Colon (tissue), 2 donors: Measurements from ENCODE around the gene PRTFDC1.
"Not testable (repeated sequence)": the region's sequence is repeated elsewhere in the genome, so short reads cannot be mapped to it uniquely, and the experiment has no call there.

Experiments
- FAIRE-seq: peaks from 2 replicates; lab custom pipeline; 2012; peaks lifted over from hg19 to GRCh38; lab: Jason Lieb, UNC
- donor health status: control.
- donor health status: control.

PRTFDC1 gene

DNA sequence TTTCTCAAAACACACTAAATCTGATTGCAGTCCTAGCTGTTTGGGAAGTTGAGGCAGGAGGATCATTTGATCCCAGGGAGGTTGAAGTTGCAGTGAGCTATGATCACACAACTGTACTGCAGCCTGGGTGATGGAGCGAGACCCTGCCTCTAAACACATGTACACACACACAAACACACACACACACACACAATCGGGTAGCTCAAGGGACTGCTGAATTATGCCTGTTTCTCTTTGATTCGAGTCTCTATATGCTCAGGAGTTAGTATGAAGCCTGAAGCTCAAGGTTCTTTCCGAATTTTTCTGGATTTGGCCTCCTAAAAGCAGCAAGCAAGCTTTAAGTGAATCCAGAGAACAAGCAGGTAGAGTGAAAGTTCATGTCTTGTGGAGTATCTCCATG is 22.5 kb downstream of the PRTFDC1 start:
- FAIRE-seq = no peak

DNA sequence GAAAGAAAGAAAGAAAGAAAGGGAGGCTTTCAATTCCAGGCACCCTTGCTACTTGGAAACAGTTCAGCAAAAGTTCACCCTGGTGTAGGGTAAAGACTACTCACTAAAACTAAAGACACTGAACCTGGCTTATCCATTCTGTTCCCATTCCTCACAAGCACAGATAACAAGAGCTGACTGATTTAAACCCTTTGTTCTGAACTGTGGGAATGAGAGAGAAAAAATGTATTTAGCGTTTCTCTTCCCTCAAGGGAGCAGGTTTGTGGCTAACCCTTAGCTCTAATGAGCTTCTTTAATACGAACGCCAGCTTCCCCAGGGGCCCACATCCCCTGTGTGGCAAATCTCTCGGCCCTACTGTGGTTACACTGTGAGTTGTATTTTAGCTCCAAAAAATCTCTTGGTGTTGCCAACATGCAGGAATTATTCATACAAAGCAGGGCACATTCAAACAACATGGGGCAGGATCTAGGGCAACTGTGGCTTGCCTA is 23.3 kb downstream of the PRTFDC1 start:
- FAIRE-seq = no peak

DNA sequence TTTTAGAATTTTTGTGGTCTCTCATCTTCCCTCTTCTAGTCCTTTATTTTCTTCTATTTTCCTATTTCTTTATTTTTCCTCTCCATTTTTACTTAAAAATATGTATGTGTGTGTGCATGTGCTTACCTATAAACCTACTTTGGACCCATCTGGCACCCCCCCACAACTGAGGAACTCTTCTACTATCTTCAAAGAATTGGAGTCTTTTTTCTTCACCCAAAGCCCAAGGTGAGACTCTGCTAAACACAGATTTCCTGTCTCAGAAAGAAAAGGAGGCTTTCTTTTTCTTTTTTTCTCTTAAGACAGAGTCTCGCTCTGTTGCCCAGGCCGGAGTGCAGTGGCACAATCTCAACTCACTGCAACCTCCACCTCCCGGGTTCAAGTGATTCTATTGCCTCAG is 24.2 kb downstream of the PRTFDC1 start:
- no peak for FAIRE-seq

DNA sequence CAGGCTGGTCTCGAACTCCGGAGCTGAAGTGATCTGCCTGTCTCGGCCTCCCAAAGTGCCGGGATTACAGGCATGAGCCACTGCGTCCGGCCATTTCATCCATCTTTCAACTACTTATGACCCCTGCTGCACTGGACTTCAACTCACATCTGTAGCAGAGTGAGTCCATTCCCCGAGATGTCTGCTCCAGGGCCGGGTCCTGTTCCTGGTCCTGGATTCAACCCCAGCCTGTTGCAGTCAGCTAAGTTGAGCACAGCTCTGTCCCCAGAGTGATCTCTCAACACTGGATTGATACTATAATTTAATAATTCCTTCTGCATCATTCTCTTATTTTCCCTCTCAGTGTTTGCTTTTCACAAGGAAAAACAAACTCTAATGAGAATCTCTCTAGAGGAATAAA is 25.8 kb downstream of the PRTFDC1 start:
- FAIRE-seq = no peak

DNA sequence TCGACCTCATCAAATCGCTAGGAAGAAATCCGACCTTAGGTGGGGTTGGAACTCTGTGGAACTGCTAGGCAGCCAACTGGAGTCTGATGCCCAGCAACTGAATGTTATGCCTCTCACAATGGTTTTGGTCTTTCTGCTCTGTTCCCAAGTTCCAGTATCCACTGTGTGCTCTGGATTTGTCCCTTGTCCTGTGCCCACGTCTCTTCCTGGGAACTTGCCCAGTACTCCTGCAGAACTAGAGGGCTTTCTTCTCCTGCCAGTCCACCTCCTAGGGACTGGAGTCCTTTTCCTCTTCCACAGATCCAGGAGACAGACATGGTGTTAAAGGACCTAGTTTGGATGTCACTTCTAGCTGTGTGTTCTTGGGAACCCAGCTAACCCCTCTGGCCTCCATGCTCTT is 26.6 kb downstream of the PRTFDC1 start:
- no peak for FAIRE-seq

DNA sequence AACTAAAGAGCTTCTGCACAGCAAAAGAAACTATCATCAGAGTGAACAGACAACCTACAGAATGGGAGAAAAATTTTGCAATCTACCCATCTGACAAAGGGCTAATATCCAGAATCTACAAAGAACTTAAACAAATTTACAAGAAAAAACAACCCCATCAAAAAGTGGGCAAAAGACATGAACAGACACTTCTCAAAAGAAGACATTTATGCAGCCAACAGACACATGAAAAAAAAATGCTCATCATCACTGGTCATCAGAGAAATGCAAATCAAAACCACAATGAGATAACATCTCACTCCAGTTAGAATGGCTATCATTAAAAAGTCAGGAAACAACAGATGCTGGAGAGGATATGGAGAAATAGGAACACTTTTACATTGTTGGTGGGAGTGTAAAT is 27.9 kb downstream of the PRTFDC1 start:
- FAIRE-seq = not testable (repeated sequence)

DNA sequence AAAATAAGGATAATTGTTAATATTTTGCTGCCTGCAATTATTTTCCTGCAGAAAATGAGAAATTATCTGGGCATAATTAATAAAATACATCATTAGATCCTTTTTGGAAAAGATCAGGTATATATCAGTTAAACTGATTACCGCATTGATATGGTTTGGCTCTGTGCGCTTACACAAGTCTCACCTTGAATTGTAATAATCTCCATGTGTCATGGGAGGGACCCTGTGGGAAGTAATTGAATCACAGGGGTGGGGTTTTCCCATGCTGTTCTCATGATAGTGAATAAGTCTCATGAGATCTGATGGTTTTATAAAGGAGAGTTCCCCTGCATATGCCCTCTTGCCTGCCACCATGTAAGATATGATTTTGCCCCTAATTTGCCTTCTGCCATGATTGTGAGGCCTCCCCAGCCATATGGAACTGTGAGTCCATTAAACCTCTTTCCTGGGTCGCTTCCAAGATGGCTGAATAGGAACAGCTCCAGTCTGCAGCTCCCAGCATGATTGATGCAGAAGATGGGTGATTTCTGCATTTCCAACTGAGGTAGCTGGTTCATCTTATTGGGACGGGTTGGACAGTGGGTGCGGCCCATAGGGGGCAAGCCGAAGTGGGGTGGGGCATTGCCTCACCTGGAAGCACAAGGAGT is 30.1 kb downstream of the PRTFDC1 start:
- not testable (repeated sequence) for FAIRE-seq

DNA sequence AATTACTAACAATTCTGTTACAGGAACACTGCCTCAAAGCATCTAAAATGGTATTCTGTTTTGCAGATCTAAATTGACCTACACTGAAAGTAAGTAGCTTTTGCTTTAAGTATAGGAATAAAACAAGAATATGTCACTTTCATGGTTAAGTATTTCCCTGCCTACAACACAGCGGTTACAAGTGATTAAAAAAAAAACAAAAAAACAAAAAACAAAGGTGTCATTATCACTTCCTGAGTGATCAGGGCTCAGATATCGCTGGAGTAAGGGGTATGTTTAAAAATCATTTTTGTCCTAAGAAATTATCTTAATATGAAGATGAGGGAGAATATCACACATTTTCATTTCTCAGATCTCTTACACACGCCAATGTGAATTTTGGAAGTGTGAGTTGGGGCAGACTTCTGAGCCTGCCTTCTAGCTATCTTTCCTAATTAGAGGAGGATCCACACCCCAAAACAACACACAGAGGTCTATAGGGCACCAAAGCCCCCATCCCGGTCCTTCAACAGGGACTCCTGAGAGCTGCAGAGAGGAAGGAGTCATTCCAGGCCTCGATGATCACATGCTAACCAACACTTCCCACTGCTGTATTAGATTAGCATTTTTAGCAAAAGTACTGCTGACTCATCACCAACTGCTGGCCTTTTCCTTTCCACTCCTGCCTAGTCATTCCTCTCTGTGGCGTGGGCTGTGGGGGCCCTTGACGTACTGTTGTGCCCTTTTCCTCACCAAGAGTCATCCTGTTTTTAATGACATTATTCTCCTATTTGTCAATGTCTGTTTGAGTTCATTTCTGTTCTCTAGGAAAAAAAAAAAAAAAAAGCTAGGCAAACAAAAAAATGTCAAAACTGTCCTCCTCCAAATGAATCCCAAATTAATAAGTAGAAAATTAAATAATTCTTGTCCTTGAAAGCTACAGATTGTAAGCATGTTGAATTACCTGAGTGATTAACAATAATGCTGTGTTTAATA is 31.2 kb downstream of the PRTFDC1 start:
- FAIRE-seq = no peak

DNA sequence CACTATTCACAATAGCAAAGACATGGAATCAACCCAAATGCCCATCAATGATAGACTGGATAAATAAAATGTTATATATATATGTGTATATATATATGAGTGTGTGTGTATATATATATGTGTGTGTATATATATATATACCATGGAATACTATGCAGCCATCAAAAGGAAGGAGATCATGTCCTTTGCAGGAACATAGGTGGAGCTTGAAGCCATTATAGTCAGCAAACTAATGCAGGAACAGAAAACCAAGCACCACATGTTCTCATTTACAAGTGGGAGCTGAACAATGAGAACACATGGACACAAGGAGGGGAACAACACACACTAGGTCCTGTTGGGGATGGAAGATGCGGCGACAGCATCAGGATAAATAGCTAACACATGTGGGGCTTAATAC is 32.2 kb downstream of the PRTFDC1 start:
- FAIRE-seq = not testable (repeated sequence)

DNA sequence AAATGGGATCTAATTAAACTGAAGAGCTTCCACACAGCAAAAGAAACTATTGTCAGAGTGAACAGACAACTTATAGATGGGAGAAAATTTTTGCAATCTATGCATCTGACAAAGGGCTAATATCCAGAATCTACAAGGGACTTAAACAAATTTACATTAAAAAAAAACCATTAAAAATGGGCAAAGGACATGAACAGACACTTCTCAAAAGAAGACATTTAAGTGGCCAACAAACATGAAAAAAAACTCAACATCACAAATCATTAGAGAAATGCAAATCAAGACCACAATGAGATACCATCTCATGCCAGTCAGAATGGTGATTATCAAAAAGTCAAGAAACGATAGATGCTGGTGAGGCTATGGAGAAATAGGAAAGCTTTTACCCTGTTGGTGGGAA is 32.8 kb downstream of the PRTFDC1 start:
- FAIRE-seq = not testable (repeated sequence)

DNA sequence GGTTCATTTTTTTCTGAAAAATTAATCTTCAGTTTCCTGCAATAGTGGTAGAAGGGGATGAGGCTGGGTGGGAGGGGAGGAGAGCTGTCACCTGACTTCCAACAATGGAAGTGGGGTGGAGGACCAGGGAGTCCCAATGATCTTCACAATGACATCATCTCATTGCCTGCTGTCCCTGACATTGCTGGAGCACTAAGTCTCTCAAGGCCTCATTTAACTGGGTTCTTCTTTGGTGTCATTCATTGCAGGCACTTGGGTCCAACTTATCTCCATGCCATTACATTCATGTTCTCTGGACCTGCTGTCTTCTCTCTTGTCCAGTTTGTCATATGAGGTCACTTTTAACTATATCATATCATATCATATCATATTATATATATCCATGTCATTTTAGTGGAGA is 34.4 kb downstream of the PRTFDC1 start:
- FAIRE-seq = no peak

DNA sequence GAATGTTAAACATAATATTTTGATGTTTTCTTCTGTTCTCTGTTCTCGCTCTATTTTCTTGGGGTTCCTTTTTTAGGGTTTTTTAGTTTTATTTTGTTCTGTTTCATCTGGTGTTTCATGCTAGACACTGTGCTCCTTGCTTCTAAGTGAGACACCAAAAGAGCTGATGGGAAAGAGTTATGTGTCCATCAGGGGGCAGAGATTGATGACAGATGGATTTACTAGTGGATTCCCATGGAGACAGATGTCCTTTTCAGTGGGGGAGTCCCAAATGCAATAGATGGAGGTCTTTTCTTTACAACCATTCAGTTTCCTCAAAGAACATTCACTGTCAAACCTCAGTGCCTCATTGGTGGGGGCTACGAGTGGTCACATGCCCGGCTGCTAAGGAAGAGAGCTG is 34.9 kb downstream of the PRTFDC1 start:
- FAIRE-seq = no peak

DNA sequence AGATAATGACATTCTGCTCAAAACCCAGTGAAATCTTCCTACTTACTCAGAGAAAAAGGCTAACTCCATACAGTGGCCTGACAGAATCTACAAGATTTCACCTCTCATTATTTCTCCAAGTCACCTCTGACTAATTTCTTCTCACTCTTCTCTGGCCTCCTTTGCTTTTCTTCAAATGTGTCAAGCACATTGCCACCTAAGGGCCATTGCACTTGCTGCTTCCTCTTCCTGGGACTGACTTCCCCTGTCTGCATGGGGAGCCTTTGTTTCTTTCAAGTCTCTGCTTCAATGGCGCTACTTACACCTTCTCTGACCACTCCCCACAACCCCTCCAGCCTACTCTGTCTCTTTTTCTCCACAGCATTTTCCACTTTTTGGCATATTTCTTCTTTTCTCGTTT is 36.0 kb downstream of the PRTFDC1 start:
- FAIRE-seq = no peak

DNA sequence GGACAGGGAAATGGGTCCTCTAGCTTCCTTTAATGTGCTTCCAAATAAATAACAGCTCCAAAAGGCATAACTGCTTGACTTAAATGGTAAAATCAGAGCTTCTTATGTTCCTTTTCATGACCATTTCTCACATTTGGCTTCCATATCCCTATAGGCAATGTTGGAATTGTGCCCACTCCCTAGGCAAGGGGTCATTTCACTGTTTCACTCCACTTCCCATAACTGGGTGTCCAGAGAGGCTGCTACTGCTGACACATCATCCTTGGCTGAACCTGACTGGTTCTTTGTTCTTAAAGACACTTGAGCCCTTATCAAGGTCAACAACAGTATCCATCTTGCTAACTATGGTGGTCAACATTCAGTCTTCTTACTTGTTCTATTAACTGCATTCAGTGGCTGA is 37.1 kb downstream of the PRTFDC1 start:
- FAIRE-seq = no peak

DNA sequence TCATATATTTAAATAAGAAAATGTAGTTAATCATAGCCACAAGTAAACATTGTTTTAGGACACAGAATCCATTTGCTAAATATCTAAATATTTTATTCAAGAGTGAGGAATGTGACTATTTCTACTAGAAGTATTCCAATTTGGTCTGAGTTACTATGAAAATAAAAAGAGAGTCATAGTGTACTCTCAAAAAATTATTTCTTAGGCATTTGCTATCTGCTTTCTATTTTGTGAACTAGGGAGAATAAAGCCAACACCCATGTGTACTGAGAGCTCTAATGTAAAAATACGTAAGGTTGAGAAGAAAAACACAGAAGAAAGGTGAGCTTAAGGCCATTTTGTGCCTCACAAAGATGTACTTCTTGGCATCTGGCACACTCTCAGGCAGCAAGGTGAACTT is 38.3 kb downstream of the PRTFDC1 start:
- FAIRE-seq = no peak

DNA sequence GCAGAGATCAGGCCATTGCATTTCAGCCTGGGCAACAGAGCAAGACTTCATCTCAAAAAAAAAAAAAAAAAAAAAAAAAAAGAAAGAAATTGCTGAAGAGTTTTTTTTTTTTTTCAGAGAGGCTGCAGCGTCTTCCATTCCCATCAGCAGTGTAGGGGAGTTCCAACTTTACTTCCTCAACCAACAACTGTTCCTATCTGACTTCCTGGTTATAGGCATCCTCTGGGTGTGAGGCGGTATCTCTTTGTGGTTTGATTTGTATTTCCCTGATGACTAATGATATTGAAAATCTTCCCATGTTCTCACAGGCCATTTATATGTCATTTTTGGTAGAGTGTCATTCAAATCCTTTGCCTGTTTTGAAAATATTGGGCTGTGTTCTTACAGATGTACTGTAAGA is 40.2 kb downstream of the PRTFDC1 start:
- no peak for FAIRE-seq

DNA sequence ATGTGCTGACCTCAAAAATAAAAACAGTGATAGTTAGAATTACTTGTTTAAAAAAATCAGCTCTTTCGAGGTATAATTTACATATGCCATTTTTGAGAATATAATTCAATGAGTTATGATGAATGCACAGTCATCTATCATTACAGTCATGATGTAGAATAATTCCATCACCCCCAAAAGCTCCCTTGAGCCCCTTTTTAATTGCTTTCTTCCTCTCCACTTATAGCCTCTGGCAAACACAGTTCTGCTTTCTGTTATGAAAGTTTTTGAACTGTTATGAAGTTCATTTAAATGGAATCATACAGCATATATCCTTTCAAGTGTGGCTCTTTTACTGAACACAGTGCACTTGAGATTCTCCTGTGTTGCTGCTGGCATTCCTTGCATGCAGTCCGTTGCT is 41.4 kb downstream of the PRTFDC1 start:
- FAIRE-seq = no peak

DNA sequence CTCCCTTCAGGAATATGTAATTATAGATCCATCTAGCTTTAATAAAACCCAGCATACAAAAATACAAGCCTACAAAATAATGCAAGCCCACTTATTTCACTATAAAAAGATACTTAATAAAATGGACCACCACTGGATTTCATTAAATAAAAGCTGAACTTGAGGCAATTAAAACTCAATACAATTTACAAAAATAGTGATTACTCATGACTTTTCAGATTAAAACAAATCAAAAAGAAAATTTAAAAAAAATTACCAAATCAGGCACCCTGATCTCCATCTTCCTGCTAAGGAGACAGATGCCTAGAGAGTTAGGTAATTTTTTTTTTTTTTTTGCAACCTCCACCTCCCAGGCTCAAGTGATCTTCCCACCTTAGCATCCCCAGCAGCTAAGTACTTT is 41.8 kb downstream of the PRTFDC1 start:
- no peak for FAIRE-seq

DNA sequence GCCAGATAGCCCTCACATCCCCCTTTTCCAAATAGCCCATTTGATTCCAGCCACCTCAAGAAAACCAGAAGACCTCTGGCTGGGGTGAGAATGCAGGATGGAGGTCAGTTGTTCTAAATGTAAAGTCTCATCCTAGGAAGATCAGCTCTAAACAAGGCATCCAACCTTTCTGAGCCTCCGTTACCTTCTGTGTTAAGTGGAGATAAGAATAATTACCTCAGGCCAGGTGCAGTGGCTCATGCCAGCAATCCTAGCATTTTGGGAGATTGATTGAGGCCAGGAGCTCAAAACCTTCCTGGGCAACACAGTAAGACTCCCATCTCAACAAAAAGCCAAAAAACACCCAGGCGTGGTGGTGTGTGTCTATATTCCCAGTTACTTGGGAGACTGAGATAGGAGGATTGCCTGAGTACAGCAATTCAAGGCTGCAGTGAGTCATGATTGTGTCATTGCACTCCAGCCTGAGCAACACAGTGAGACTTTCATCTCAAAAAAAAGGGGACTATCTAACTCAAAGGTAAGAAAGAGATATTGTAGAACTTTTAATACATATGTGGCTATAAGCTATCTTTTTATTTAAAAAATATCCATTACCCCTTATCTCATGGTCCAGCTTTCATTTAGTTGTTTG is 43.5 kb downstream of the PRTFDC1 start:
- FAIRE-seq = no peak

DNA sequence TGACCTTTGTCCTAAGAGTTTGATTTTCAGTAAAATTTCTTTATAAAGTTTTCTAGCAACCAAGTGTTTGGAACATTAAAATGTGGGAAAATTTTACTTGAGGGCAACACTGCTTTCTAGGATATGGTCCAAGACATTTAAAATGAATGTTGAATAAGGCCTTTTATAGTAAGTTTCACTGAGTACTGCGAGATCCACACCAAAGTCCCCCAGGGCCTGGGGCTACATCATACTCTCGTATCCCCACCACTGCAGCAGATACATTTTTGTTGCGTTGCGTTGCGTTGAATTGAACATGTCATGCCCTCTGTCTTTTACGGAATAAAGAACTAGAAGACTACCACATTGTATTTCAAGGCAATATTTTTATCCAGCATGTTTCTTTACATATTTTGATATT is 44.5 kb downstream of the PRTFDC1 start:
- FAIRE-seq = no peak

DNA sequence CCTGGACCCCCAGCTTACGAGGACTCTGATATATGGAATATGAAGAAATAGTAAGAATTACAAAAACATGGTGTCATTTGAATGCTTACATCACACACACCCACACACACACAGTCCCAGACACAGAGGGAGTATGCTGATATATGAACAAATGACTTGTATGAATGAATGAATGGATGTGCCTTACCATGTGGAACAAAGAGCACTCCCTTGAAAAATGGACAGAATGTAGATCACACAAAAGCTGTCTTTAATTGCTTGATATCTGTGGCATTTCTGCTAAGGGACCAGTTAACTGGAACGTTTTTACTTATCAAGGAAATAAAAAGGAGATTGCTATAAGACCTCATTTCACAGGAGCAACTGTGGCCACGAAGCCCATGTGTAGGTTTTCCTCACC is 46.0 kb downstream of the PRTFDC1 start:
- FAIRE-seq = no peak

DNA sequence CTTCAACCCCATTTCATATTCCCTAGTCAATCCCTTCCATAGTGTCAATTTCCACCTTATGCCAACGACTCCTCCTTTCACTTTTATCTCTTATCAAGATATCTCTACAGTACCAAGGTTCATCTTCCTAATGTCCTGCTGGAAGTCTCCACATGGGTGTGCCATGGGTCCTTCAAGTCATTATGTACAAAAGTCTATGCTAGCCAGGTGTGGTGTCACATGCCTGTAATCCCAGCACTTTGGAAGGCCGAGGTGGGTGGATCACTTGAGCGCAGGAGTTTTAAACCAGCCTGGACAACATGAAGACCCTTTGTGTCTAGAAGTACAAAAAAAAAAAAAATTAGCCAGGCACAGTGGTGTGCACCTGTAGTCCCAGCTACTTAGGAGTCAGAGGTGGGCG is 47.6 kb downstream of the PRTFDC1 start:
- no peak for FAIRE-seq

DNA sequence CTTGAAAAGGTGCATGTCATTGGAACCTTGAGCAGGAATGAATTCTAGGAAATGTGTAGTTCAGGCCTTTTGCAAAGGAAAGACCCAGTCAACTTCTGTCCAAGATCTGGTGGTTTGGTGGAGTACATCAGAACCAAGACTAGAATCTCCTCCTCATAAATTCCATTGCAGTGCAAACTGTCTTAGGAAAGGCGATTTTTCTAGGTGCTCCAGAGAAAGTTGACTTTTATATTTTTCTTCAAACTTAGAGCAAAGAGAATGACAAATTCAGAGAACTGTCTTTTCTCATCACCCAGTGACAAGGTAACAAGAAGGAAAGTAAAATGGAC is 50.0 kb downstream of the PRTFDC1 start:
- no peak for FAIRE-seq
